ENCODE results near the gene IL22.

- TF ChIP-seq, protein P1, sequence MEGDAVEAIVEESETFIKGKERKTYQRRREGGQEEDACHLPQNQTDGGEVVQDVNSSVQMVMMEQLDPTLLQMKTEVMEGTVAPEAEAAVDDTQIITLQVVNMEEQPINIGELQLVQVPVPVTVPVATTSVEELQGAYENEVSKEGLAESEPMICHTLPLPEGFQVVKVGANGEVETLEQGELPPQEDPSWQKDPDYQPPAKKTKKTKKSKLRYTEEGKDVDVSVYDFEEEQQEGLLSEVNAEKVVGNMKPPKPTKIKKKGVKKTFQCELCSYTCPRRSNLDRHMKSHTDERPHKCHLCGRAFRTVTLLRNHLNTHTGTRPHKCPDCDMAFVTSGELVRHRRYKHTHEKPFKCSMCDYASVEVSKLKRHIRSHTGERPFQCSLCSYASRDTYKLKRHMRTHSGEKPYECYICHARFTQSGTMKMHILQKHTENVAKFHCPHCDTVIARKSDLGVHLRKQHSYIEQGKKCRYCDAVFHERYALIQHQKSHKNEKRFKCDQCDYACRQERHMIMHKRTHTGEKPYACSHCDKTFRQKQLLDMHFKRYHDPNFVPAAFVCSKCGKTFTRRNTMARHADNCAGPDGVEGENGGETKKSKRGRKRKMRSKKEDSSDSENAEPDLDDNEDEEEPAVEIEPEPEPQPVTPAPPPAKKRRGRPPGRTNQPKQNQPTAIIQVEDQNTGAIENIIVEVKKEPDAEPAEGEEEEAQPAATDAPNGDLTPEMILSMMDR (IDR thresholded peaks at IDR 0.05), result no peak
- no peak for TF ChIP-seq POLR2A (IDR thresholded peaks at IDR 0.05)
Measured at GRCh38 chr12:68206446-68206845, 47.0 kb downstream of the IL22 start.
